ENCODE data around the gene GHSR. TPM values are rescaled to one million over a fixed set of nuclear protein-coding genes. Genes with fewer than 3 reads are reported as not detected.

The GHSR gene
- total RNA-seq, 3 donors from 2014 or later (not counting 1 experiment from before 2014, with no cell fraction given): 0.38 to 1.3 (median 0.63) TPM

DNA sequence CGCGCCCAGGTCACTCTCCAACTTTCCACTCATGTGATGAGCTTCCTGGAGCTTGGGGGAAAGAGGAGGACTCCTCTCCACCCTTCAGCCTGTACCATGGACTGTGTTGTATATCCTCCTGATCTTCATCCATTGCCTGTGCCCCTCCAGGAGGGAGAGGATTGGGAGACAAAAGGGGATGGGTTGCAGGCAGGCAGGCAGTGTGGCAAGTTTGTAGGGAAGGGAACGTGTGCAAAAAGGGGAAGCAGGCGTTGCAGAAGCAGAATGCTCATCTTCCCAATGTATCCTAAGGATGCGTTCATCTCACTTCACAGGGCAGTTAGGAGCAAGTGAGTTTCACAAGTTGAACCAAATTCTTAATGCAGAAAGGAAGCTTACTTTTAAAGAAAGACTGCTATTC, 28.1 kb upstream of the GHSR start:
- TF ChIP-seq, protein P1, sequence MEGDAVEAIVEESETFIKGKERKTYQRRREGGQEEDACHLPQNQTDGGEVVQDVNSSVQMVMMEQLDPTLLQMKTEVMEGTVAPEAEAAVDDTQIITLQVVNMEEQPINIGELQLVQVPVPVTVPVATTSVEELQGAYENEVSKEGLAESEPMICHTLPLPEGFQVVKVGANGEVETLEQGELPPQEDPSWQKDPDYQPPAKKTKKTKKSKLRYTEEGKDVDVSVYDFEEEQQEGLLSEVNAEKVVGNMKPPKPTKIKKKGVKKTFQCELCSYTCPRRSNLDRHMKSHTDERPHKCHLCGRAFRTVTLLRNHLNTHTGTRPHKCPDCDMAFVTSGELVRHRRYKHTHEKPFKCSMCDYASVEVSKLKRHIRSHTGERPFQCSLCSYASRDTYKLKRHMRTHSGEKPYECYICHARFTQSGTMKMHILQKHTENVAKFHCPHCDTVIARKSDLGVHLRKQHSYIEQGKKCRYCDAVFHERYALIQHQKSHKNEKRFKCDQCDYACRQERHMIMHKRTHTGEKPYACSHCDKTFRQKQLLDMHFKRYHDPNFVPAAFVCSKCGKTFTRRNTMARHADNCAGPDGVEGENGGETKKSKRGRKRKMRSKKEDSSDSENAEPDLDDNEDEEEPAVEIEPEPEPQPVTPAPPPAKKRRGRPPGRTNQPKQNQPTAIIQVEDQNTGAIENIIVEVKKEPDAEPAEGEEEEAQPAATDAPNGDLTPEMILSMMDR (IDR thresholded peaks at IDR 0.05): no peak
- ATAC-seq (no peak), DNase-seq (no peak)
- Histone ChIP-seq H3K4me3 (ENCODE audit: low read length) (no peak overlapping the region), H3K27me3 (ENCODE audit: control insufficient read depth, insufficient read depth, low read length) (no peaks in the 10 kb centered on the region), H3K27ac (ENCODE audit: low read length) (no peak overlapping the region), H3K9me3 (ENCODE audit: control insufficient read depth, insufficient read depth, low read length) (no peaks in the 10 kb centered on the region), H3K4me1 (ENCODE audit: control insufficient read depth, insufficient read depth, low read length) (no peaks in the 10 kb centered on the region), H3K36me3 (ENCODE audit: control insufficient read depth, insufficient read depth, low read length) (no peaks in the 10 kb centered on the region)
- no peak overlapping the region for H3K27ac Mint-ChIP-seq
- WGBS (ENCODE audit: insufficient coverage): 81% methylated on average over 5 of the region's 5 CpGs
- peaks cover 12 to 15% of the 10 kb centered on the region in 2 donors for H3K4me1 Mint-ChIP-seq
- intact Hi-C loops (cut with micrococcal nuclease): loop anchor here (2.0 kb wide), 1 partner anchor 144 kb away; no protein-coding TSS in a partner anchor
- H3K27me3 Mint-ChIP-seq (ENCODE audit: low read depth in 2 of 2): peaks cover 5 to 6% of the 10 kb centered on the region in 2 donors
- H3K36me3 Mint-ChIP-seq: peaks cover 7% of the 10 kb centered on the region
- H3K4me3 Mint-ChIP-seq: peak overlapping the region; percentile 97
- peaks cover 0 to 3% of the 10 kb centered on the region in 2 donors for H3K9me3 Mint-ChIP-seq

DNA sequence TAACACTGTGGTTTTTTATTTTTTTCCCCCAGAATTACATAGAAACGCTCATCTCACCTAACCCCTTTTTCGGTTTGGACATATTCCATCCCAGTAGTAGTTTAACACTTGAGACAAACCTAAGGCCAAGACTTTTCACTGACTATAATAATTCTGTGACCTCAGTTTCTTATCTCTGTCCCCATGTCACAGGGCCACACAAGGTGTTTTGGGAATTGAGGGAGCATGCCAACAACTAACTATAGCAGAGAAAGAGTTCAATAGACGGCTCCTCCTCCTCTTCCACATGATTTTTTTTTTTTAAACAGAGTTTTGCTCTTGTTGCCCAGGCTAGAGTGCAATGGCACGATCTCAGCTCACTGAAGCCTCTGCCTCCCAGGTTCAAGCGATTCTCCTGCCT, 27.4 kb upstream of the GHSR start:
- Mint-ChIP-seq H3K27me3 (ENCODE audit: low read depth in 2 of 2) (peaks cover 6 to 8% of the 10 kb centered on the region in 2 donors), H3K36me3 (peaks cover 7% of the 10 kb centered on the region), H3K27ac (no peak overlapping the region), H3K9me3 (peaks cover 0 to 3% of the 10 kb centered on the region in 2 donors), H3K4me1 (peaks cover 12 to 15% of the 10 kb centered on the region in 2 donors), H3K4me3 (no peak overlapping the region)
- DNase-seq (no peak), ATAC-seq (no peak)
- H3K4me3 ChIP-seq (ENCODE audit: low read length): no peak overlapping the region
- no peaks in the 10 kb centered on the region for H3K36me3 ChIP-seq (ENCODE audit: control insufficient read depth, insufficient read depth, low read length)
- TF ChIP-seq, protein P1 (IDR thresholded peaks at IDR 0.05): no peak
- intact Hi-C loops (cut with micrococcal nuclease): loop anchor here (2.0 kb wide), 1 partner anchor 143 kb away; no protein-coding TSS in a partner anchor
- H3K27me3 ChIP-seq (ENCODE audit: control insufficient read depth, insufficient read depth, low read length): no peaks in the 10 kb centered on the region
- no peaks in the 10 kb centered on the region for H3K4me1 ChIP-seq (ENCODE audit: control insufficient read depth, insufficient read depth, low read length)
- H3K27ac ChIP-seq (ENCODE audit: low read length): no peak overlapping the region
- H3K9me3 ChIP-seq (ENCODE audit: control insufficient read depth, insufficient read depth, low read length): no peaks in the 10 kb centered on the region
- 94% methylated on average over 4 of the region's 5 CpGs for WGBS (ENCODE audit: insufficient coverage)

DNA sequence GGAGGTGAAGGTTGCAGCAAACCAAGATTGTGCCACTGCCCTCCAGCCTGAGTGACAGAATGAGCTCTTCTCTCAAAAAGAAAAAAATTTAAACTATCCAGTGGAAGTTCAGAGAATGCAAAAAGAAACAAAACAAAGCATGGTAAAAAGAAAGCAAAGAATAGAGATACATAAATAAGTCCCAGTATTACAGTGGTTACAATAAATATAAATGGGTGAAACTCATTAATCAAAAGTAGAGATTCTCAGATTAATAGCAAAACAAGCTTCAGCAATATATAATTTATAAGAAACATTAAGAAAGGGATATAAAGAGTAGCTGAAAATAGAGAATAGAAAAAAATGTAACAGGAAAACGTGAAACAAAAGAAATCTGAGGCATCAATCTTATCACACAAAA, 23.6 kb upstream of the GHSR start:
- intact Hi-C loops (cut with micrococcal nuclease): no loop called here
- Histone ChIP-seq H3K27ac (ENCODE audit: low read length) (no peak overlapping the region), H3K9me3 (ENCODE audit: control insufficient read depth, insufficient read depth, low read length) (no peaks in the 10 kb centered on the region), H3K4me1 (ENCODE audit: control insufficient read depth, insufficient read depth, low read length) (no peaks in the 10 kb centered on the region), H3K27me3 (ENCODE audit: control insufficient read depth, insufficient read depth, low read length) (no peaks in the 10 kb centered on the region), H3K36me3 (ENCODE audit: control insufficient read depth, insufficient read depth, low read length) (no peaks in the 10 kb centered on the region), H3K4me3 (ENCODE audit: low read length) (no peak overlapping the region)
- no CpG with 5 or more reads among the region's 1 CpG for WGBS (ENCODE audit: insufficient coverage)
- Mint-ChIP-seq H3K4me3 (no peak overlapping the region), H3K27me3 (ENCODE audit: low read depth in 2 of 2) (peaks cover 14 to 15% of the 10 kb centered on the region in 2 donors), H3K36me3 (peaks cover 7% of the 10 kb centered on the region), H3K27ac (no peak overlapping the region), H3K9me3 (peaks cover 0 to 3% of the 10 kb centered on the region in 2 donors), H3K4me1 (peaks cover 6 to 7% of the 10 kb centered on the region in 2 donors)
- DNase-seq: no peak
- ATAC-seq: no peak
- TF ChIP-seq, protein P1 (IDR thresholded peaks at IDR 0.05): no peak

DNA sequence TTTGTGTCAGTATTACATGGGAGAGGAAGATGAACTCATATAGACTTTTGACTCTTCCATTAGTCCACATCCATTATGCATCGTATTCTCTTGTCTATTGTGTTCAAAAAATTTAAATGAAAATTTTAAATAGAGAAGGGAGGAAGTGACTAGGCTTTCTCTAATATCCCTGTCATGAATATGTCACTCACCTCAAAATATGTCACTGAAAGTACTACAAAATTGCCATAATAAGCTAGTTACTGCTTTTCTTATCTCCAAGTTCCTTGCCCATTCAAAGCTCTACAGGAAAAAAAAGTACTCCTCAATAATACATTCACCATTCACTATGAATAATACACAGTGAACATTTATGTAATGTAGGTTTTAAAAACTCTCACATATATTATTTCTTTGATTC, 22.3 kb upstream of the GHSR start:
- no peak overlapping the region for H3K4me3 Mint-ChIP-seq
- intact Hi-C loops (cut with micrococcal nuclease): no loop called here
- TF ChIP-seq, protein P1 (IDR thresholded peaks at IDR 0.05): no peak
- H3K27ac Mint-ChIP-seq: no peak overlapping the region
- DNase-seq (no peak), ATAC-seq (no peak)
- peaks cover 0 to 3% of the 10 kb centered on the region in 2 donors for H3K9me3 Mint-ChIP-seq
- no peaks in the 10 kb centered on the region for H3K4me1 Mint-ChIP-seq
- no peaks in the 10 kb centered on the region for H3K9me3 ChIP-seq (ENCODE audit: control insufficient read depth, insufficient read depth, low read length)
- H3K36me3 ChIP-seq (ENCODE audit: control insufficient read depth, insufficient read depth, low read length): no peaks in the 10 kb centered on the region
- no peaks in the 10 kb centered on the region for H3K4me1 ChIP-seq (ENCODE audit: control insufficient read depth, insufficient read depth, low read length)
- peaks cover 7% of the 10 kb centered on the region for H3K36me3 Mint-ChIP-seq
- no peak overlapping the region for H3K27ac ChIP-seq (ENCODE audit: low read length)
- no CpG with 5 or more reads among the region's 1 CpG for WGBS (ENCODE audit: insufficient coverage)
- H3K27me3 ChIP-seq (ENCODE audit: control insufficient read depth, insufficient read depth, low read length): no peaks in the 10 kb centered on the region
- H3K4me3 ChIP-seq (ENCODE audit: low read length): no peak overlapping the region
- H3K27me3 Mint-ChIP-seq (ENCODE audit: low read depth in 2 of 2): peaks cover 17% of the 10 kb centered on the region in 2 donors
